GM19238 (cell line): Measurements from ENCODE around the gene PHACTR3.
"Not testable (repeated sequence)": the region's sequence is repeated elsewhere in the genome, so short reads cannot be mapped to it uniquely, and the experiment has no call there.

Experiments used
- DNase-seq: peaks from one replicate; pipeline ENCODE4 v3.0.0; 2011; ENCODE audit warnings: low spot score; ENCODE audit not compliant: insufficient read length

Gene PHACTR3

GRCh38 chr20:59603781-59604541 is at the start of gene PHACTR3:
Gene PHACTR3 (plus strand): TSS chr20:59604540. CDS start chr20:59605015, 475 bp downstream.
- no peak for DNase-seq

- not testable (repeated sequence) for DNase-seq
These were observed 46.4 kb upstream of the PHACTR3 start for GRCh38 chr20:59557733-59558529.

GRCh38 chr20:59559024-59559817 is 45.1 kb upstream of the PHACTR3 start:
- DNase-seq = no peak

DNA sequence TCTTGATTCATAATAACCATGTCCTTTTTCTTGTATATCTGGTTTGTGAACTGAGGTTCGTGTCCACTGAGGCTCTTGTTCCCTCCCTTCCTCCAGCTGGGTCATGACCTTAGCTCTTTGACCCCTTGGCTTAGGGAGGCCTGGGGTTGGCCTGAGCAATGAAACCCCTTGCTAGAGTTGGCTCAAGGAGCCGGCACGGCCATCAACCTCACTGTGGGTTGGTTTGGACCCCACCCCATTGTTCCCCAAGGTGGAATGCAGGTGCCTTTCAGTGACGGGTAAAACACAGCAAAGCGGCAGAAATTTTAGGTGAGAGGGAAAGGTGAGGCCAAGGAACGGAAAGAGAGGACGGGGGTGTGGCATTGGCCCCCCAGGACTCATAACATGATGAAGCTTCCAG is 44.5 kb upstream of the PHACTR3 start:
- DNase-seq = no peak

DNA sequence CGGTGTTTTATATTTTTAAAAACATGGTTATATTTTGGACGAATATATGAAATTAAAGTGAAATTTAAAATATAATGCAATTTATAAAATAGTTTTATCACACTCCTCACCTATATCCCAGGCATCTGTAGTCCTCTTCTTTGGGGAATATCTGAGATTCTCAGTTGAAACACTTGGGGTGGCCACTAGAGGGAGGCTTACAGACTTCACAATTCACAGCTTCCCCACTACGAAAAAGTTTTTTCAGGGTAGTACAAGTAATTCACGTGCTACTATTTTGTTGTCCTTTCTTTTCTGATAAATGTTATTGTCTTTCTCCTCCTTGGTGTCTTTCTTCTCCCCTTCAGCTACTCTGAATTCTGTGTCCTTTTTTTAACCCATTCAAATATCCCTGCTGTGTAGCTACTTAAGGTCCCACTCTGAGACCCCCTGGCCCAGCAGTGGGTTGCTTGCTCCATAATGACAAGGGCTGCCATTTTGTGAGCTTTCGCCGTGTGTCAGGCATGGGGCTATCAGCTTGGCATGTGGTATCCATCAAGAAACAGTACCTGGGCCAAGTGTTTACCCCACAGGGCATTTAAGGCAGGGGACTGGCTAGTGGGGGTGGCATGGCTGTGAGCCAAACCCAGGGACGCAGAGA is 43.6 kb upstream of the PHACTR3 start:
- no peak for DNase-seq

GRCh38 chr20:59561228-59561605 is 43.1 kb upstream of the PHACTR3 start:
- no peak for DNase-seq

DNA sequence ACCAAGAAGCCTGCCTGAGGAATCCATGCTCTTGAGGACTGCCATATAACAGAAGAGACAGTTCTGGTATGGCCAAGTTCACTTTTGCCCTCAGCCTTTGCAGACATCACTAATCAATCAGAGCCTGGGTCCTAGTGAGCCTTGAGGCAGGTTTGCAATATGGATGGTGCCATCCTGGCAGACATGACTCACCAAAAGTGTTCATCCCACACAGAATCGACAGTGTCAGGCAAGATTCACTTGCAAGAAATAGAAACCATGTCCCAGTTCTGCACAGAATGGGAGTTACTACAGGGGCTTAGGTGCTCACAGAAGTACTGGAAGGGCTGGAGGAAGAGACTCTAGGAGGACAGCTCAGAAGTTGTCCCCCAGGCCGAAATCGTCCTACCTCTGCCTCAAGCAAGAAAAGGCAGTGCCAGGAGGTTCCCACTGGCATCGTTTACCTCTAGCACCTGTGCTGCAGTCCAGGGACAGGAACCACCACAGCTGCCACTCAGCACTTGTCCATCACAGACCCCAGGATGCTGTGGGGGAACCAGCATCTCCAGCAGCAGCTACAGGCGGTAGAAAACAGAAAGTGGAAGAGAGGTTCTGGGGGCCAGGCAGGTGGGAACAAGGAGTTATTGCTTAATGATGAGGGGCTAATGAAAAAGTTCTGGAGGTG is 42.6 kb upstream of the PHACTR3 start:
- DNase-seq = no peak

DNA sequence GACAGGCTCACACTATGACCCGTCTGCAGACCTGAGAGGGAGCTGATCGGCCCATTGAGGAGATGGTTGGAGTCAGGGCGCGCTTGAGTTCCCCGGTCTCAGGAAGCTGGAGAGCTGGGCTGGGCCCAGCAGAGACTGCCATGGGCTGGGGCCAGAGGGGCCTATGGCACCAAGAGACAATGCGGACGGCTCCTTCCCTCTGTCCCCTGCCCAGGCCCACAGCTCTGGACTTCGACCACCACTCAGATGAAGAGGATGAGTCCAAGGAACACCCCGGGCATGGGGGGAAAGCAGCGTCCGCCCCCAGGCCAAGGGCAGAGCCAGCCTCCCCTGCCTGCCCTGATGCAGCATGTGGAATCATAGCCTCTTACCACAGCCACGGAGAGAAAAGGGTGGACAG is 40.2 kb upstream of the PHACTR3 start:
- DNase-seq = no peak

DNA sequence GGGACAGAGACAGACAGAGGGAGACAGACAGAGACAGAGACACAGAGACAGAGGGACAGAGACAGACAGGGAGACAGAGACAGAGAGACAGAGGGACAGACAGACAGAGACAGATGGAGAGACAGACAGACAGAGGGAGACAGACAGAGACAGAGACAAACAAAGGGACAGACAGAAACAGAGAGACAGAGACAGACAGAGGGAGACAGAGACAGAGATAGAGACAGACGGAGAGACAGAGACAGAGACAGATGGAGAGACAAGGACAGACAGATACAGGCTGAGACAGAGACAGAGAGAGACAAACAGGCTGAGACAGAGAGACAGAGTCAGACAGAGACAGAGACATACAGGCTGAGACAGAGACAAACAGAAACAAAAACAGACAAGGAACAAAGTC is 39.4 kb upstream of the PHACTR3 start:
- no peak for DNase-seq

DNA sequence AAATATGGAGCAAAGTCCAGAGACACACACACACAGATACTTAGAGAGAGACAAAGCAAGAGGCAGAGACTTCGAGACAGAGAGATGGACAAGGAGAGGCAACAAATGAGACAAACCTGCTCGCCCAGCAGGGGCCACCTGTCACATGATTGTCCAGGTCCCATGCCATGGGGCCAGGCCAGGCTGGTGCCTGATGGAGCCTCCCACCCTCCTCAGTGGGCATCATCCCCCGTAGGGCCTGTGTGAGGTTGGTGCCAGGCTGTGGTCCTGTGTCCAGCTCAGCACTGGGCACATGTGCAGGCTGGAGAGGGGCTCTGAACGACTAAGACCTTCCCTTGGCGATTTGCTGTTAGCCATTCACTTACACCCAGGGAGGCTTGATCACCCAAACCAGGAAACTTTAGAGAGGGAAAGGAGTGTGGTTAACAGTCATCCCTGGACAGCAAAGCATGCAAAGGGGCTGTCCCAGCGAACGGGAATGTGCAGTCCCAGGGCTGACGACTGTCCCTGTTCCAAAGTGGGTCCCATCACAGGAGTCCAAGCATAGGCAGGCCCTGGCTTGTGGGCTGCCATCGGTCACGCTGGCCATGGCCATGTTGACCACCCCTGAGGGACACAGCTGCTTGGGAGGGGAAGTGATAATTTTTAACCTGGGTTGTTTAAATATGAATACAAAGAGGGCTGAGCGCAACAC is 38.4 kb upstream of the PHACTR3 start:
- DNase-seq = no peak

GRCh38 chr20:59566631-59567524 is 37.5 kb upstream of the PHACTR3 start:
- DNase-seq = no peak

DNA sequence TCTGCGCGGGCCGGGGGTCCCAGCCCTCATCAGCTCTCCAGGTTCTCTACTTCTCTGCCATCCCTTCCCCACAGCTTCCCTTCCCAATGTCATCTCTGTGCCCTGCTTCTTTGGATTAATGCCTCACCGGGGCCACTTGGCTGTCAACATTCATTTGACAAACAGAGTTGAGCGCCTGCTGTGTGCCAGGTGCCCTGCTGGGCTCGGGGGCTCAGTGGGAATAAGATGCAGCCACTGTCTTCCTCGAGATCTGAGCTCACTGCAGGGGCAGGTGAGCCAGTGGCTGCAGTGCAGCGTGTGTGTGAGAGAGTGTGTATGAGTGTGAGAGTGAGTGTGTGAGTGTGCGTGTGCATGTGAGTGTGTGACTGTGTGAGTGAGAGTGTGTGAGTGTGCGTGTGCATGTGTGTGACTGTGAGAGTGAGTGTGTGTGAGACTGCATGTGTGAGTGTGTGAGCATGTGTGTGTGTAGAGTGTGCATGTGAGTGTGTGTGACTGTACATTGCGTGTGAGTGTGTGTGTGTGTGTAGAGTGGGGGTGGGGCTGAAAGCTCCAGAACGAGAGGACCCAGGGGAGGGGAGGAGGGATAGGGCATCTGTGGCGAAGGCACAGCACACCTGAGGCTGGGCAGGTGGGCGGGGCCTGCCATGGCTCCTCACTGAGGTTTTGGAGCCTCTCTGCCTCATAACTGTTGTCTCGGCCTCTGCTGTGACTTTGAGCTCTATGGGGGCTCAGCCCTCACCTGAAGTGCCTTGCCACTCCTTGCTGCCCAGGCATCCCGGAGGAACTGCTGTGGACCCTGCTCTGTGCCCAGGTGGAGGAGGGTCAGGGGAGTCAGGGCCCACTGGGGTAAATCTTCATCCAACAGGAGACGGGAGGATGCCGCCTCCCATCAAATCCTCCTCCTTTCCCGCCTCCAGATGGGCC is 36.5 kb upstream of the PHACTR3 start:
- DNase-seq = no peak

GRCh38 chr20:59568509-59569024 is 35.8 kb upstream of the PHACTR3 start:
- no peak for DNase-seq

- DNase-seq = no peak
These were observed 35.0 kb upstream of the PHACTR3 start for GRCh38 chr20:59569305-59569704.

GRCh38 chr20:59571151-59571550 is 33.2 kb upstream of the PHACTR3 start:
- no peak for DNase-seq

- DNase-seq = peak; percentile 74
These were observed 32.6 kb upstream of the PHACTR3 start for GRCh38 chr20:59571551-59572314.

DNA sequence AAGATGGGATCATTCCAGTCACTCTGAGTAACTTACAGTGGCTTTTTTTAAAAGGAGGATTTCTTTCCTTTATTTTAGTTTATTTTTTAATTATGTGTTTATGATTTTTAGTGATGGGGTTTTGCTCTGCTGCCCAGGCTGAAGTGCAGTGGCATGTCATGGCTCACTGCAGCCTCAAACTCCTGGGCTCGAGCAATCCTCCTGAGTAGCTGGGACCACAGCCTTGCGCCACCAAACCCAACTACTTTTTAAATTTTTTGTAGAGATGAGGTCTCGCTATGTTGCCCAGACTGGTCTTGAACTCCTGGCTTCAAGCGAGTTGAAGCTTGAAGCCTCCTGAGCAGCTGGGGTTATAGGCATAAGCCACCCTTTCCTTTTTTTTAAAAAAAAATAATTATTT is 31.8 kb upstream of the PHACTR3 start:
- DNase-seq = no peak
